HL-60 (cell line): ENCODE results near the gene VDR.

Experiments used
- DNase-seq, 2 experiments: peaks; one replicate each; pipeline ENCODE4 v3.0.0-alpha.2; 2010 to 2020; ENCODE audit warnings: low read depth in 1 of 2, low spot score in 1 of 2
- H3K27ac ChIP-seq: fragments of 250-450 bp; sonication (Bioruptor Pico); replicated peaks from 2 replicates; pipeline ENCODE4 v1.5.1; 2020; ENCODE audit warnings: mild to moderate bottlenecking, moderate library complexity
- H3K27me3 ChIP-seq: fragments of 250-450 bp; sonication (Bioruptor Pico); 2 replicates; pipeline ENCODE4 v1.5.1; 2021; ENCODE audit warnings: mild to moderate bottlenecking, moderate library complexity; ENCODE audit not compliant: insufficient read depth, poor library complexity, severe bottlenecking
- H3K4me3 ChIP-seq: replicated peaks from 2 replicates; pipeline ENCODE4 v1.5.1; 2011; ENCODE audit warnings: mild to moderate bottlenecking, control low read depth, low read length; ENCODE audit not compliant: insufficient read depth
- CTCF ChIP-seq: IDR thresholded peaks from one replicate; pipeline ENCODE4 v1.5.1; 2011; ENCODE audit warnings: low read length, control low read depth, inconsistent platforms; ENCODE audit not compliant: insufficient read depth
- GABPA ChIP-seq: IDR thresholded peaks from 2 replicates; pipeline ENCODE4 v1.6.1; 2012; ENCODE audit warnings: low read depth
- POLR2AphosphoS5 ChIP-seq: IDR thresholded peaks from 2 replicates; pipeline ENCODE4 v1.6.1; 2012; ENCODE audit warnings: low read depth
- REST ChIP-seq: IDR thresholded peaks from 2 replicates; pipeline ENCODE4 v1.6.1; 2012; ENCODE audit warnings: low read depth; ENCODE audit not compliant: insufficient replicate concordance
- SPI1 ChIP-seq: IDR thresholded peaks from 2 replicates; pipeline ENCODE4 v1.6.1; 2012; ENCODE audit warnings: low read depth, mild to moderate bottlenecking, borderline replicate concordance

The VDR gene

GRCh38 chr12:47909839-47910465 lies 5.2 kb upstream of the VDR start:
- DNase-seq: no peak
- H3K27ac ChIP-seq: no peak overlapping the region
- TF ChIP-seq REST (no peak), SPI1 (no peak), GABPA (no peak), CTCF (no peak), POLR2AphosphoS5 (no peak)
- no peak overlapping the region for H3K4me3 ChIP-seq
- peaks cover 11% of the 10 kb centered on the region for H3K27me3 ChIP-seq

- DNase-seq: no peak
- TF ChIP-seq SPI1 (no peak), POLR2AphosphoS5 (no peak), GABPA (no peak), CTCF (no peak), REST (no peak)
- Histone ChIP-seq H3K27me3 (peaks cover 11% of the 10 kb centered on the region), H3K4me3 (no peak overlapping the region), H3K27ac (no peak overlapping the region)
Observed at GRCh38 chr12:47908738-47909137, 3.9 kb upstream of the VDR start.

GRCh38 chr12:47907851-47908454 lies 3.2 kb upstream of the VDR start:
- no peak overlapping the region for H3K27ac ChIP-seq
- DNase-seq: no peak
- no peak for TF ChIP-seq CTCF
- no peak for TF ChIP-seq GABPA
- no peak for TF ChIP-seq POLR2AphosphoS5
- no peak for TF ChIP-seq REST
- TF ChIP-seq SPI1: no peak
- no peak overlapping the region for H3K4me3 ChIP-seq
- H3K27me3 ChIP-seq: peaks cover 11% of the 10 kb centered on the region
